Progenitor cell of endocrine pancreas (in vitro differentiated cells): ENCODE results near the gene LRRTM4. TPM values are rescaled to one million over a fixed set of nuclear protein-coding genes. Genes with fewer than 3 reads are reported as not detected.

Experiments
- DNase-seq: peaks from one replicate; pipeline ENCODE4 v3.0.0; 2021; ENCODE audit warnings: low spot score; ENCODE audit not compliant: unreplicated experiment
- H3K27ac Mint-ChIP-seq: 2 replicates; pipeline ENCODE4 v1.8.0; 2021; ENCODE audit warnings: mild to moderate bottlenecking, moderate library complexity, mixed read lengths
- H3K27me3 Mint-ChIP-seq: 2 replicates; pipeline ENCODE4 v1.8.0; 2021; ENCODE audit warnings: mixed read lengths
- H3K36me3 Mint-ChIP-seq: 2 replicates; pipeline ENCODE4 v1.8.0; 2022; ENCODE audit warnings: mixed read lengths; ENCODE audit not compliant: insufficient read depth
- H3K4me1 Mint-ChIP-seq: 2 replicates; pipeline ENCODE4 v1.8.0; 2021; ENCODE audit warnings: low read depth, mixed read lengths
- H3K4me3 Mint-ChIP-seq: 2 replicates; pipeline ENCODE4 v1.8.0; 2021; ENCODE audit warnings: low read depth, mild to moderate bottlenecking, moderate library complexity, mixed read lengths
- H3K9me3 Mint-ChIP-seq: 2 replicates; pipeline ENCODE4 v1.8.0; 2021; ENCODE audit warnings: low read depth, mixed read lengths
- CTCF ChIP-seq: fragments of 200-600 bp; sonication (generic); IDR thresholded peaks from one replicate; pipeline ENCODE4 v1.5.0; 2021; ENCODE audit warnings: antibody characterized with exemption, mild to moderate bottlenecking; ENCODE audit not compliant: unreplicated experiment
- total RNA-seq: library from RNA; stranded (reverse); gene quantifications from 2 replicates; pipeline ENCODE4 v1.2.1, GENCODE V29; 2021

LRRTM4 gene
- total RNA-seq, 1 donor from 2014 or later: 2.3 TPM

- DNase-seq: no peak
- no peak overlapping the region for H3K27ac Mint-ChIP-seq
- H3K4me3 Mint-ChIP-seq: no peak overlapping the region
- no peaks in the 10 kb centered on the region for H3K4me1 Mint-ChIP-seq
- no peak for TF ChIP-seq CTCF
- H3K36me3 Mint-ChIP-seq: no peaks in the 10 kb centered on the region
- H3K27me3 Mint-ChIP-seq: no peaks in the 10 kb centered on the region
- no peaks in the 10 kb centered on the region for H3K9me3 Mint-ChIP-seq
Measured at GRCh38 chr2:77228391-77228790, 293.8 kb downstream of the LRRTM4 start.

GRCh38 chr2:77210725-77211124 lies 311.5 kb downstream of the LRRTM4 start:
- no peaks in the 10 kb centered on the region for H3K4me1 Mint-ChIP-seq
- no peak overlapping the region for H3K4me3 Mint-ChIP-seq
- H3K27ac Mint-ChIP-seq: no peak overlapping the region
- no peaks in the 10 kb centered on the region for H3K36me3 Mint-ChIP-seq
- no peaks in the 10 kb centered on the region for H3K27me3 Mint-ChIP-seq
- no peaks in the 10 kb centered on the region for H3K9me3 Mint-ChIP-seq
- no peak for DNase-seq
- no peak for TF ChIP-seq CTCF

- DNase-seq: no peak
- Mint-ChIP-seq H3K27ac (no peak overlapping the region), H3K4me3 (no peak overlapping the region), H3K36me3 (no peaks in the 10 kb centered on the region), H3K27me3 (no peaks in the 10 kb centered on the region), H3K9me3 (no peaks in the 10 kb centered on the region), H3K4me1 (no peaks in the 10 kb centered on the region)
- no peak for TF ChIP-seq CTCF
Measured at GRCh38 chr2:77207331-77207730, 314.8 kb downstream of the LRRTM4 start.

- Mint-ChIP-seq H3K4me1 (no peaks in the 10 kb centered on the region), H3K9me3 (no peaks in the 10 kb centered on the region), H3K36me3 (no peaks in the 10 kb centered on the region), H3K27ac (no peak overlapping the region), H3K27me3 (no peaks in the 10 kb centered on the region), H3K4me3 (no peak overlapping the region)
- TF ChIP-seq CTCF: no peak
- no peak for DNase-seq
Measured at GRCh38 chr2:77201755-77202154, 320.4 kb downstream of the LRRTM4 start.

- Mint-ChIP-seq H3K27ac (no peak overlapping the region), H3K4me3 (no peak overlapping the region), H3K9me3 (no peaks in the 10 kb centered on the region), H3K27me3 (no peaks in the 10 kb centered on the region), H3K36me3 (no peaks in the 10 kb centered on the region), H3K4me1 (no peaks in the 10 kb centered on the region)
- no peak for DNase-seq
- no peak for TF ChIP-seq CTCF
Measured at GRCh38 chr2:77199411-77199810, 322.8 kb downstream of the LRRTM4 start.
